Kidney (tissue), 14 donors: Measurements from ENCODE around the gene NAV1. TPM values are rescaled to one million over a fixed set of nuclear protein-coding genes. Genes with fewer than 3 reads are reported as not detected.

Experiments
- DNase-seq, 5 donors: peaks; one replicate each; pipeline ENCODE4 v3.0.0-alpha.2; 2013 to 2020
- FAIRE-seq: peaks from 2 replicates; lab custom pipeline; 2012; peaks lifted over from hg19 to GRCh38; lab: Jason Lieb, UNC
- H3K27ac ChIP-seq, 2 donors: one replicate each; pipeline ENCODE4 v1.7.0; 2013; ENCODE audit warnings: low read depth in 2 of 2, low read length in 2 of 2, inconsistent platforms in 1 of 2
- H3K27me3 ChIP-seq: one replicate; pipeline ENCODE4 v1.7.1; 2013; ENCODE audit warnings: low read length, inconsistent platforms; ENCODE audit not compliant: control insufficient read depth, insufficient read depth
- H3K36me3 ChIP-seq, 3 donors: one replicate each; pipeline versions ENCODE4 v1.7.0 to v1.7.1; 2013; ENCODE audit warnings: low read length in 3 of 3, control low read depth in 1 of 3, inconsistent platforms in 1 of 3; ENCODE audit not compliant: insufficient read depth in 3 of 3, control insufficient read depth in 2 of 3
- H3K4me1 ChIP-seq, 3 donors: one replicate each; pipeline versions ENCODE4 v1.7.0 to v1.7.1; 2013; ENCODE audit warnings: low read length in 3 of 3, inconsistent platforms in 1 of 3, low read depth in 1 of 3; ENCODE audit not compliant: control insufficient read depth in 2 of 3, insufficient read depth in 2 of 3
- H3K4me3 ChIP-seq, 3 donors: one replicate each; pipeline versions ENCODE4 v1.7.0 to v1.8.1; 2013; ENCODE audit warnings: low read length in 3 of 3, control low read depth in 1 of 3, inconsistent platforms in 1 of 3
- H3K9ac ChIP-seq, 3 donors: one replicate each; pipeline versions ENCODE4 v1.7.0 to v1.7.1; 2013; ENCODE audit warnings: low read length in 3 of 3, control low read depth in 1 of 3, inconsistent platforms in 1 of 3
- H3K9me3 ChIP-seq, 3 donors: one replicate each; pipeline versions ENCODE4 v1.7.0 to v1.7.1; 2013; ENCODE audit warnings: low read length in 3 of 3, control low read depth in 1 of 3, inconsistent platforms in 1 of 3; ENCODE audit not compliant: control insufficient read depth in 2 of 3, insufficient read depth in 1 of 3
- CTCF ChIP-seq: IDR thresholded peaks from 3 replicates; pipeline ENCODE4 v1.5.1; 2012; ENCODE audit warnings: mild to moderate bottlenecking, moderate library complexity, borderline replicate concordance; ENCODE audit not compliant: insufficient read depth; ENCODE audit errors: extremely low read depth
- intact Hi-C: fragments of 100-400 bp; cut with DNase I; formaldehyde crosslinking; loops from one replicate; pipeline ENCODE4 v1.11.1; 2022
- polyA plus RNA-seq: library from polyadenylated mRNA; stranded (reverse); fragments of 350-450 nt; fragmentation: Illumina TruSeq; extraction: RNeasy Lipid Tissue Mini Kit (QIAGEN cat#74804); gene quantifications from one replicate; pipeline ENCODE4 v1.2.3, GENCODE V29; 2014; ENCODE audit warnings: low read depth, low replicate concordance; ENCODE audit not compliant: insufficient read depth
- total RNA-seq: library from RNA; stranded (reverse); fragmentation: NEBNext Ultra II Directional; extraction: Animal tissue kit (Norgen Biotek cat#: 25700); gene quantifications from one replicate; pipeline ENCODE4 v1.2.1, GENCODE V29; 2021
- donor health status: control.
- donor health status: control.
- donor health status: control.
- donor health status: control.
- donor health status: control.
- donor health status: DM: yes; HTN: yes; CAD: no.
- donor health status: Normal renal cell carcinoma (clear cell type).

NAV1 gene
- total and polyA plus RNA-seq, 2 donors from 2014 or later = 1.7 to 23.0 TPM

GRCh38 chr1:201584471-201585092 lies 45.7 kb downstream of the NAV1 start:
- H3K4me3 ChIP-seq = no peak overlapping the region
- no peaks in the 10 kb centered on the region for H3K27me3 ChIP-seq
- H3K27ac ChIP-seq = no peak overlapping the region
- no peak for FAIRE-seq
- intact Hi-C loops = no loop called here
- DNase-seq = peak in 4 of 5 donors; percentile 40 to 89 (median 52)
- no peaks in the 10 kb centered on the region for H3K36me3 ChIP-seq
- H3K9ac ChIP-seq = no peak overlapping the region
- no peak for TF ChIP-seq CTCF
- no peaks in the 10 kb centered on the region for H3K9me3 ChIP-seq
- H3K4me1 ChIP-seq = no peaks in the 10 kb centered on the region

GRCh38 chr1:201585093-201585483 lies 46.2 kb downstream of the NAV1 start:
- DNase-seq = no peak
- no peaks in the 10 kb centered on the region for H3K9me3 ChIP-seq
- H3K4me3 ChIP-seq = no peak overlapping the region
- intact Hi-C loops = no loop called here
- no peaks in the 10 kb centered on the region for H3K27me3 ChIP-seq
- FAIRE-seq = no peak
- H3K4me1 ChIP-seq = no peaks in the 10 kb centered on the region
- H3K9ac ChIP-seq = no peak overlapping the region
- no peak overlapping the region for H3K27ac ChIP-seq
- no peaks in the 10 kb centered on the region for H3K36me3 ChIP-seq
- no peak for TF ChIP-seq CTCF

GRCh38 chr1:201585901-201586300 lies 47.0 kb downstream of the NAV1 start:
- Histone ChIP-seq H3K27me3 (no peaks in the 10 kb centered on the region), H3K9ac (no peak overlapping the region), H3K9me3 (no peaks in the 10 kb centered on the region), H3K4me3 (no peak overlapping the region), H3K27ac (no peak overlapping the region), H3K4me1 (no peaks in the 10 kb centered on the region), H3K36me3 (no peaks in the 10 kb centered on the region)
- intact Hi-C loops = no loop called here
- TF ChIP-seq CTCF = no peak
- DNase-seq (no peak), FAIRE-seq (no peak)

GRCh38 chr1:201586806-201587205 lies 47.9 kb downstream of the NAV1 start:
- Histone ChIP-seq H3K27me3 (no peaks in the 10 kb centered on the region), H3K4me1 (no peaks in the 10 kb centered on the region), H3K9ac (no peak overlapping the region), H3K27ac (no peak overlapping the region), H3K4me3 (no peak overlapping the region), H3K36me3 (no peaks in the 10 kb centered on the region), H3K9me3 (no peaks in the 10 kb centered on the region)
- TF ChIP-seq CTCF = no peak
- no peak for FAIRE-seq
- intact Hi-C loops = no loop called here
- peak in 1 of 5 donors; percentile 33 for DNase-seq
